ENCODE measurements around the gene WFDC10B. TPM values are rescaled to one million over a fixed set of nuclear protein-coding genes. Genes with fewer than 3 reads are reported as not detected.
"Not testable (repeated sequence)": the region's sequence is repeated elsewhere in the genome, so short reads cannot be mapped to it uniquely, and the experiment has no call there.

Gene WFDC10B
- polyA plus RNA-seq (ENCODE audit: insufficient read length) = not detected
- long read RNA-seq, donor 1 = 0 reads
- long read RNA-seq, donor 2 = 0 reads
- long read RNA-seq, donor 3 = 0 reads
- long read RNA-seq, donor 4 = 0 reads
- long read RNA-seq, donor 5 = 0 reads
- long read RNA-seq, donor 6 = 0 reads
- long read RNA-seq, donor 7 = 0 reads
- long read RNA-seq, donor 8 = 0 reads

DNA sequence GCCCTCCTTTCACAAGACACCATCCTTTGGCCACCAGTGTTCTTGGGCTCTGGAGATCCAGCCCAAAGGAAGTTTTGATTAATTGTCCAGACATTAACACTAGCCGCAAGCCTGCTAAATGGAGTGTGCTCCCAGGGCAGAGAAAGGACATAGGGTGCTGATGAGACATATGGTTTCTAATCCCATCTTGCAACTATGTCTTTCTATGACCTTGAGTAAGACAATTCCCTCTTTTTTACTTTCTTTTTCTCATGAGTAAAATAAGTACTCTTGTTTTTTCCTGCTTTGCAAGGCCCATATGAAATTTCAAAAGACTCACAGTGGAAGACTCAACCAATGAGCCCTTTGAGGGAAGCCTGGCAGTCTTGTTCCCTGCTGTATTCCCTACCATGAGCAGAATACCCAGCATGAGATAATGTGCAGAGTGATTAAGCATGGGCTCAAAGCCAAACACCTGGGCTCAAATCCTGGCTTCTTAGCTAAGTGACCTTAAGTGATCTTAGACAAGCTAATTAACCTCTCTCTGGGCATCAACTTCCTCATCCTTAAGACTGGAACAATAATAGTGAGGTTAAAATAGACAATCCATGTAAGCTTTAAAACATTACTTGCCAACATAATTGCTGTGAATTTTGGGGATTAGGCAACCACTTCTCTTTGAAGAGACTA, at the start of gene WFDC10B:
Gene WFDC10B, minus strand, starts transcription at position 51 of the 669 bp plus-strand sequence. CDS start 19,027 bp downstream, outside the sequence.
- no peak for DNase-seq

DNA sequence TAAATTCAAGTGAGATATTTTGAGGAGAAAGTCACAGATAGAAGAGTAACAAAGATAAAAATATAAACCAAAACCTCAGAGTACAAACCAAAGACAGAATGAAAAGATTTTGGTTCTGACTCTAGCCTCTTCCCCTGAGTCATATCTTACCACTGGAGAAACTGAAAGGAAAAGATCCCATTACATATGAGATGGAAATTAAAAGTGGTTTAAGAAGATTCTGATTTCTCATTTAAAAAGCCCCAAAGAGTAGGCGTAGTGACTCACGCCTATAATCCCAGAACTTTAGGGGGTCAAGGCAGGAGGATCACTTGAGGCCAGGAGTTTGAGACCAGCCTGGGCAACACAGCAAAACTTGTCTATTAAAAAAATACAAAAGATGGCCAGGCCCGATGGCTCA, 47.9 kb upstream of the WFDC10B start:
- DNase-seq = no peak

DNA sequence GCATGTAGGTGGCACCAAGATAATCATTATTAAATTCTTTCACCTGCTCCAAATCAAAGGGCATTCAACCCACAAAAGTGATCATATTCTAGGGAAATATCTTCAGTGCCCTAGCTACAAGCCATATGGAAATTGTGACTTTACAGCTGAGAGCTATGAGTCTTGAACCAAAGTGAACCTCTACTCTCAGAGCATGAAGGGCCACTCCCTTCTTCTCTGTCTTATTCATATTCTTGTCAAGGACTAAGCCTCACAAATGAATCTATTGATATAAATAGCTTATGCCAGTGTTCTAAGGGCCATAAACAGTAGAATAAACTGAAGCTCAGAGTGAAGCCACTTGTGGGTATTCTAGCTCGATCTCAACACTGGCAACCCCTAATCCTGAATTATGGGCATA, 46.9 kb upstream of the WFDC10B start:
- no peak for DNase-seq

DNA sequence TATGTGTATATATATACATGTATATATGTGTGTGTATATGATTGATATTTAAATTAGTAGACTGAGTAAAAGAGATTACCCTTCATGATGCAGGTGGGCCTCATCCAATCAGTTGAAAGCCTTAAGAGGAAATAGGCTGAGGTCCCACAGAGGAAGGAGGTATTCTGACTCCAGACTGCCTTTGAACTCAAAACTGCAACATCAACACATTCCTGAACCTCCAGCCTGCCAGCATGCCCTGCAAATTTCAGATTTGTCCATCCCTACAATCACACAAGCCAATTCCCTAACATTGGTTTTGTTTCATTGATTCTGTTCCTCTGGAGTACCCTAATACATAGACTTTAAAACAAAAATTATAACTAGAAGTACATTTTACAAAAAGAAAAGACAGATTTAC, 40.2 kb upstream of the WFDC10B start:
- no peak for DNase-seq

DNA sequence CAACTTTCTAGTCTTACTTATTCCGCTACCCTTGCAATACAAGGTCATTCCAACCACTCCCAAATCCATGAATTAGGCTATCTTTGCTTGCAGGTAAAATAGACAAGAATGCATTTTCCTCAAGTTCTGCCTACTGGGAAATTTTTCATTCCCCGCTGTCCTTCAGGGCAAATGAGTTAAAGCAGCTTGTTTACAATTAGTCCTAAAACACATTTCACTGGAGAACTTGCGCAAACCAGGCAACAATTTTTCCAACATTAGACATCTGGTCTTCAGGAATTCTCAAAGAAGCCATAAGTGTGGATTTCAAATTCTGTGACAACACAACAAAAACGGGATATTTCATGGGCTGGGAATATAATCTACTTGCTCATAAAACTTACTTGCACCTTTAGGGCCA, 37.8 kb upstream of the WFDC10B start:
- DNase-seq = no peak

DNA sequence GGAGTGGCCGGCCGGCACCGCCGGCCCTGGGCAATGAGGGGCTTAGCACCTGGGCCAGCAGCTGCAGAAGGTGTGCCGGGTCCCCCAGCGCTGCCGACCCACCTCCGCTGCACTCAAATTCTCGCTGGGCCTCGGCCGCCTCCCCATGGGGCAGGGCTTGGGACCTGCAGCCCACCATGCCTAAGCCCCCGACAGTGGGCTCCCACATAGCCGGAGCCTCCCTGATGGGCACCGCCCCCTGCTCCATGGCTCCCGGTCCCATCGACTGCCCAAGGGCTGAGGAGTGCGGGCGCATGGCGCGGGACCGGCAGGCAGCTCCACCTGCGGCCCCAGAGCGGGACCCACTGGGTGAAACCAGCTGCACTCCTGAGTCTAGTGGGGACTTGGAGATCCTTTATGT, 31.2 kb upstream of the WFDC10B start:
- DNase-seq = no peak

DNA sequence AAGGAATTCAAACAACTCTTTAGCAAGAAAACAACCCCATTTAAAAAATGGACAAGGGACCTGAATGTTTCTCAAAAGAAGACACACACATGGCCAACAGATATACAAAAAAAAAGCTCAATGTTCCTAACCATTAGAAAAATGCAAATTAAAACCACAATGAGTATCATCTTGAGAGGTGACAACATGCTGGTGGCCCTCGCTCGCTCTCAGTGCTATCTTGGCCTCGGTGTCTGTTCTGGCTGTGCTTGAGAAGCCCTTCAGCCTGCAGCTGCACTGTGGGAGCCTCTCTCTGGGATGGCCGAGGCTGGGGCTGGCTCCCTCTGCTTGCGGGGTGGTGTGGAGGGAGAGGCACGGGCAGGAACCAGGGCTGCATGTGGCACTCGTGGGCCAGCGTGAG, 30.7 kb upstream of the WFDC10B start:
- DNase-seq = no peak

DNA sequence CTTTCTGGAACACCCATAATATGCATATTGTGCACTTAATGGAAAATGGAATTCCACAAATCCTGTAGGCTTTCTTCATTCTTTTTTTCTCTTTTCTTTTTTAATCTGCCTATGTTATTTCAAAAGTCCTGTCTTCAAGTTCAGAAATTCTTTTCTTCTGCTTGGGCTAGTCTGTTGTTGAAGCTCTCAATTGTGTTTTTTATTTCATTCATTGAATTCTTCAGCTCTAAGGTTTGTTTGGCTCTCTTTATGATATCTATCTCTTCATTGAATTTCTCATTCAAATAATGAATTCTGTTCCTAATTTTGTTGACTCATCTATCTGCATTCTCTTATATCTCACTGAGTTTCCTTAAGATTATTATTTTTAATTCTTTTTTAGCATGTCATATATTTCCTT, 27.4 kb upstream of the WFDC10B start:
- DNase-seq = no peak

DNA sequence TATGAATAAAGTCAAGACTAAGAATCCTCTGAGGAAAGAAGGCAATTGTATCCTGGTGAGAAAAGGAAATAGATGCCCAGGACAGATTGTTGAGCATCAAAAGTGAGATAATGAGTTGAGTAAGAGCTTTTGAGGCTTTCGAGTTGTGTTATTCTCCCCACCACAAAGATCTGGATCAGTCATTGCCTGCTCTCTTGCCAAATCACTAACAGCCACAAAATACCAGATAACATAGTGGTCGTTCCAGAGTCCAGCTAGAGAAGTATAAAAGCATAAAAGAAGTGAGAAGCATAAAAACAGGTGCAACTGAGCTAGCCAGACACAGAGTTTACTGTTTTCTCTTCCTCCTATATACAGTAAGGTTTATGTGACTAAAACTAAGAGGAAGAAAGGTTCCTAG, 22.2 kb upstream of the WFDC10B start:
- no peak for DNase-seq

DNA sequence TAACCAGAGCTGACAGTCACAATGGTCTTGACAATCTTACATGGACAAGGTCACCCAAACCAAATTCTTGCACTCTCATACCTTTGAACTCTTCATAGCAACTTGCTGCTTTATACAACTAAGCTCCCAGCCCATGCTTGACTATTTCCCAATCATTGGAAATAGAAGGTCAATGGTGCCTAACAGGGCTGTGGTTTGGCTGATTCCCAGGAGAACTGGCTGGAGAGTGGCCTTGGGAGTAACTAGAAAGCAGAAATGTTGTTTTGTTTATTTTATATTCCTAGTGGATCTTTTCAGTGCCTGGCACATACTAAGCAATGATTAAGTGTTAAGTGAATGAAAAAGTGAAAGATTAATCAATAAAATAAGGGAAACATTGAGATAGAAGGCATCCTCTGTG, 20.3 kb upstream of the WFDC10B start:
- no peak for DNase-seq

DNA sequence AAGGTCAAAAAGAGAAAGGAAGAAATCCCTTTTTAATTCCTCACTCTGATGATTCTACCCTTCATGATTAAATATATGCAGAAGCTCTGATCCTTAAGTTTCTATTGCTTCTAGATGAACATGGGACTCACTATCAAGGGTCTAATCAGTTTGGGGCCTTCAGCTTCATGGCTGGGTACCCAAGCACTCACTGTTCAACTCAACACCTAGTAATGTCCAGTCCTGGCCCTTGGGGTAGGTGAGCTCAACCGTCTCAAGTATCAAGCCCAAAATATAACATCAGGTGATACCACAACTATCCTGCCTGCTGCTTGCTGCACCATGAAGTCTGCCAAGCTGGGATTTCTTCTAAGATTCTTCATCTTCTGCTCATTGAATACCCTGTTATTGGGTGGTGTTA, 17.2 kb upstream of the WFDC10B start, which contains the start of gene SPINT4:
Gene SPINT4, plus strand, starts transcription at position 301 of the 400 bp plus-strand sequence. Its CDS starts 21 bp downstream, at position 322.
- DNase-seq = no peak

DNA sequence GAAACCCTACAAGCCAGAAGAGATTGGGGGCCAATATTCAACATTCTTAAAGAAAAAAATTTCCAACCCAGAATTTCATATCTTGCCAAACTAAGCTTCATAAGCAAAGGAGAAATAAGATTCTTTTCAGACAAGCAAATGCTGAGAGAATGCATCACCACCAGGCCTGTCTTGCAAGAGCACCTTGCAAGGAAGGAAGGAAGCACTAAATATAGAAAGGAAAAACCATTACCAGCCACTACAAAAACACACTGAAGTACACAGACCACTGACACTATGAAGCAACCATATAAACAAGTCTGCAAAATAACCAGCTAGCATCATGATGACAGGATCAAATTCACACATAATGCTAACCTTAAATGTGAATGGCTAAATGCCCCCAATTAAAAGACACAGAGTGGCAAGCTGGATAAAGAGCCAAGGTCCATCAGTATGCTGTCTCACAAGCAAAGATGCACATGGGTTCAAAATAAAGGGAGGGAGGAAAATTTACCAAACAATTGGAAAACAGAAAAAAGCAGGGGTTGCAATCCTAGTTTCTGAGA, 11.4 kb upstream of the WFDC10B start:
- not testable (repeated sequence) for DNase-seq

DNA sequence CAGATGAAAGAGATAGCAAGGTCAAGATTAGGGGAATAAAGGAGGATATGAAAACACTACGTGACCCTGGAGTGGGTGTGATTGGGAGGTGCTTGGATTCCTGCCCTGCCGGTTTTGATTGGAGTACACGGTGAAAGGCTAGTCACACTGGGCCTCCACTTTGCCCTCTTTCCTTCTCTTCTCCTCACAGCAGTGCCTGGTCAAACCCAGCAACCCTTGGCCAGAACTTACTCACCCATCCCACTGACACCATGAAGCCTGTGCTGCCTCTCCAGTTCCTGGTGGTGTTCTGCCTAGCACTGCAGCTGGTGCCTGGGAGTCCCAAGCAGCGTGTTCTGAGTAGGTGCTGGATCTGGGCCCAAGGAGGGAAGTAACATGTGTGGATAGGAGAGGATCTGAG, 2.9 kb downstream of the WFDC10B start, which contains the start of gene WFDC13:
Gene WFDC13, plus strand, starts transcription at position 166 of the 400 bp plus-strand sequence. Its CDS starts 86 bp downstream, at position 252.
- no peak for DNase-seq

DNA sequence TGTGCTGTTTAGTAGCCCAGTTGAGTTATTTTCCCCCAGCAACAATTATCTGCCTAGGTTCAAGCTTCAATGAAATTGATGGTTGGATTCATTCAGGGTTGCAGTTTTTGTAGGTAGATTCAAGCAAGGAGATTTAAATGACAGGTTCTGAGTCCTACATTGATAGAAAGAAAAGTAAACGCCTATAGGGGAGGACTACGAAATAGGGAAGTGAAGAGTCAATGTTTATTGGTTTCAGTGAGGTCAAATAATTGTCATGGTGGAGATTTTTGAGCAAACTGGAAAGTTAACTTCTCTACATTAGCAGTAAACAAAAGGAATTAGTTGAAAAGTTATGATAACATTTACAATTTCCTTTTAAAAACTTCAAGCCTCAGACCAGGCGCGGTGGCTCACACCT, 3.7 kb downstream of the WFDC10B start:
- DNase-seq = no peak

DNA sequence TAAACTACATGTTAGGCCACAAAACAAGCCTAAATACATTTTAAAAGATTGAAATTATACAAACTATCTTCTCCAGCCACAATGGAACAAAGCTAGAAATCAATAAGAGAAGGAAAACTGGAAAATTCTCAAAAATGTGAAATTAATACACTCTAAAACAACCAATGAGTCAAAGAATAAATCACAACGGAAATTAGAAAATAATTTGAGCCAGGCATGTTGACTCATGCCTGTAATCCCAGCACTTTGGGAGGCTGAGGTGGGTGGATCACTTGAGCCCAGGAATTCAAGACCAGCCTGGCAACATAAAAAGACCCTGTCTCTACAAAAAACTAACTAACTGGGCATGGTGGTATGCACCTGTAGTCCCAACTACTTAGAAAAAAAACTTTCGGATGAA, 9.3 kb downstream of the WFDC10B start:
- no peak for DNase-seq

DNA sequence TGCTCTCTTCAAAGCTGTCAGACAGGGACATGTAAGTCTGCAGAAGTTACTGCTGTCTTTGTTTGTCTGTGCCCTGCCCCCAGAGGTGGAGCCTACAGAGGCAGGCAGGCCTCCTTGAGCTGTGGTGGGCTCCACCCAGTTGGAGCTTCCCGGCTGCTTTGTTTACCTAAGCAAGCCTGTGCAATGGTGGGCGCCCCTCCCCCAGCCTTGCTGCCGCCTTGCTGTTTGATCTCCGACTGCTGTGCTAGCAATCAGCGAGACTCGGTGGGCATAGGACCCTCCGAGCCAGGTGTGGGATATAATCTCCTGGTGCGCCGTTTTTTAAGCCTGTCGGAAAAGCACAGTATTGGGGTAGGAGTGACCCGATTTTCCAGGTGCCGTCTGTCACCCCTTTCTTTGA, 11.5 kb downstream of the WFDC10B start:
- not testable (repeated sequence) for DNase-seq

DNA sequence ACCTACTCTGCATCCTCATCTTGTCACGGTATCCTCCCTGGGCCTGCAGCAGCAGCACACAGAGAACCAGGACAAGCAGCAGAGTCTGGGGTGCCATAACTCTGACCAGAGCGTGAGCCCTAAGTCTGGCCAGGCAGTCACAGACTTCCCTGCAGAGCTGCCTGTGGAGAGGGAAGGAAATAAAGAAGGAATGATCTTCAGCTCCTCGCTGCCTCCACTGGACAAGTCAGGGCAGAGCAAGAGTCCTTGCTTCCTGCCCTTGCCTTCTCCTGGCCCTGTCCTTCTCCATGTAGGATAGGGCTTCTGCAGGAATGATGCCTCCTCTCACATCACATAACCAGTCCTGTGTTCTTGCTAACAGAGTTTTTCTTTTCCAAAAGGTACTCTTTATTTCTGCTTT, 18.9 kb downstream of the WFDC10B start:
- DNase-seq = no peak

DNA sequence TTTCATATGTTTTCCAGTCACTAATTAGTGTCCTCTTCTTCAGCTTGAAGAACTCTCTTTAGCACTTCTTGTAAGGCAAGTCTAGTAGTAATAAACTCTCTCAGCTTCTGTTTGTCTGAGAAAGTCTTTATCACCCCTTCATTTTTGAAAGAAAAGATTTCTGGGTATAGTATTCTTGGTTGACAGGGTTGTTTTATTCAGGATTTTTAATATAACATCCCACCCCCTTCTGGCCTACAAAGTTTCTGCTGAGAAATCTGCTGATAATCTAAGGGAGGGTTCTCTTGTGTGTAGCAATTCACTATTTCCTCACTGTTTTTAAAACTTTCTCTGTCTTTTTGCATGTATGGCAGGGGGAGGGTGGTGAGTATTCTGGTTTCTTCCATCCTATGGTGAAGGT, 25.2 kb downstream of the WFDC10B start:
- no peak for DNase-seq

DNA sequence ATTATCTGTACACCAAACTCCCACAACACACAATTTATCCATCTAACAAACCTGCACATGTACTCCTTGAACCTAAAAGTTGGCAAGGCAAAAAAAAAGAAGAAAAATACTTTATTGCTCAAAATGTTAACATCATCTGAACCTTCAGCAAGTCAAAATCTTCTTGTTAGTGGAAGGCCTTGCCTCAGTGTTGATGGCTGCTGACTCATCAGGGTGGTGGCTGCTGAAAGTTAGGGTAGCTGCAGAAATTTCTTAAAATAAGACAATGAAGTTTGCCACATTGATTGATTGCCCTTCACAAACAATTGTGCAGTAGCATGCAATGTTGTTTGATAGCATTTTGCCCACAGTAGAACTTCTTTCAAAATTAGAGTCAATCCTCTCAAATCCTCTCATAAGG, 32.1 kb downstream of the WFDC10B start:
- no peak for DNase-seq

DNA sequence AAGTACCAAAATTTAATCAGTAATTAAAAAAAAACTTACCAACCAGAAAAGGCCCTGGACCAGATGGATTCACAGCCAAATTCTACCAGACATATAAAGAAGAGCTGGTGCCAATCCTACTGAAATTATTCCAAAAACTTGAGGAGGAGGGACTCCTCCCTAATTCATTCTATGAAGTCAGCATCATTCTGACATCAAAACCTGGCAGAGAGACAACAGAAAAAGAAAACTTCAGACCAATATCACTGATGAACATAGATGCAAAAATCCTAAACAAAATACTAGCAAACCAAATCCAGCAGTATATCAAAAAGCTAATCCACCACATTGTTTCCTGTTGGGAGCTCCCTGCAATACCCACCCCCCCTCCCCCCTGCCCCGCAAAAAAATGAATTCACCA, 34.7 kb downstream of the WFDC10B start, which contains the start of gene WFDC11:
Gene WFDC11, minus strand, starts transcription at position 101 of the 400 bp plus-strand sequence. CDS start 19,639 bp downstream, outside the sequence.
- no peak for DNase-seq

DNA sequence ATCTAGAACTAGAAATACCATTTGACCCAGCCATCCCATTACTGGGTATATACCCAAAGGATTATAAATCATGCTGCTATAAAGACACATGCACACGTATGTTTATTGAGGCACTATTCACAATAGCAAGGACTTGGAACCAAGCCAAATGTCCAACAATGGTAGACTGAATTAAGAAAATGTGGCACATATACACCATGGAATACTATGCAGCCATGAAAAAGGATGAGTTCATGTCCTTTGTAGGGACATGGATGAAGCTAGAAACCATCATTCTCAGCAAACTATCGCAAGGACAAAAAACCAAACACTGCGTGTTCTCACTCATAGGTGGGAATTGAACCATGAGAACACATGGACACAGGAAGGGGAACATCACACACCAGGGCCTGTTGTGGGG, 47.8 kb downstream of the WFDC10B start:
- DNase-seq = not testable (repeated sequence)

DNA sequence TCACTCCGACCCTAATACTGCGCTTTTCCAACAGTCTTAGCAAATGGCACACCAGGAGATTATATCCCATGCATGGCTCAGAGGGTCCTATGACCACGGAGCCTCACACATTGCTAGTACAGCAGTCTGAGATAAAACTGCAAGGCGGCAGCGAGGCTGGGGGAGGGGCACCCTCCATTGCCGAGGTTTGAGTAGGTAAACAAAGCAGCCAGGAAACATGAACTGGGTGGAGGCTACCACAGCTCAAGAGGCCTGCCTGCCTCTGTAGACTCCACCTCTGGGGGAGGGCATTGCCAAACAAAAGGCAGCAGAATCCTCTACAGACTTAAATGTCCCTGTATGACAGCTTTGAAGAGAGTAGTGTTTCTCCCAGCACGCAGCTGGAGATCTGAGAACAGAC, 53.1 kb downstream of the WFDC10B start:
- not testable (repeated sequence) for DNase-seq

DNA sequence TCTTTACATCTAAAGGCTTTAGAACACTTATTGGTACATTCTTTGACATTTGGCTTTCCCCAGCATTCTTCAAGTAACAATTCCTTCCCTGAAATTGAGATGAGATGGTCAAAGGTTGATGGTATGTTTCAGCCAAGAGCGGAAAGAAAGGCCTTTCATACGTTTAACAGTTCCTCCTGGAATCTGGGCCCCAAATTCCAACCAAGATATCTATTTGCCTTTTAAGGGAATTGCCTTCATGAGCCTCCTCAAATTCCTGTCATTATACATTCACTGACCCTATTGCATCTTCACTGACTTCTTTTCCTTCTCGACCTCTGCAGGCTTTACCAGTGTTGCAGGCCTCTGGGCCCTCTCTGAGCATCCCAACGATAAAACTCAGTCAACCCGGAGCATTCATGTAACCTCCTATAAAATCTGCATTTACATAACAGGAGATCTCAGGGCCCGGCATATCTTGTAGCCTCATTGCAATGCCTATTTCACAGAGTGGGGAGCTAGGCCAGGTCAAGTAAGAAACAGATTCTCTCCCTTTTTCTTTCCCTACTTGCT, 55.4 kb downstream of the WFDC10B start:
- DNase-seq = no peak
